Middle frontal gyrus (tissue), 1 donor: ENCODE measurements around the gene EHMT1.
"Not testable (repeated sequence)": the region's sequence is repeated elsewhere in the genome, so short reads cannot be mapped to it uniquely, and the experiment has no call there.

Source experiments
- DNase-seq: peaks from one replicate; pipeline ENCODE4 v3.0.0-alpha.2; 2015; ENCODE audit warnings: low spot score; ENCODE audit errors: extremely low spot score

EHMT1 gene

GRCh38 chr9:137882506-137882821, 263.7 kb downstream of the EHMT1 start:
- no peak for DNase-seq

- not testable (repeated sequence) for DNase-seq
Observed at GRCh38 chr9:137883977-137884376, 265.2 kb downstream of the EHMT1 start.

GRCh38 chr9:137884547-137884946, 265.7 kb downstream of the EHMT1 start:
- DNase-seq = not testable (repeated sequence)

DNA sequence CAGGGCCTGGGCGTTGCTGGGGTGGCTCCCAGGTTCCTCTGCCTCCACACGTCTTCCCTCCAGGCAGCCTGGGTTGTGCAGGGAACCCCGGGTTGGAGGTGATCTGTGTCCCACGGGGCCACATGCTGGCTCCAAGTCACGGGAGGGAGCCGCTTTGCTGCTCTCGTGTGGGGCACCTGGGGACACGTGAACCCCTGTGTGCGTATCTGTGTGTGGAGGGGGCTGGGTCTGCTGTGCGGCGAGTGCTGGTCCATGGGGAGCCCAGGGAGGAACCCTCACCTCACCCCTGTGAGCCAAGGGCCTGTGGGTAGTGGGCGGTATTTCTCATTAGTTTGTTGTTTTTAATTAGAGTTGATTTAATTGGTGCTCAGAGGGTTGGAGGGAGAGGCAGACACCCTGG, 266.3 kb downstream of the EHMT1 start:
- not testable (repeated sequence) for DNase-seq
